SK-N-SH treated with all-trans-retinoic acid at 6 μM for 48 hours (cell line): Measurements from ENCODE around the gene ASPA.

Experiments
- ARNTL ChIP-seq: fragments of 450-650 bp; formaldehyde crosslinking; IDR thresholded peaks from 2 replicates; pipeline ENCODE4 v1.5.0; 2020; ENCODE audit warnings: low read depth, mild to moderate bottlenecking, moderate library complexity, borderline replicate concordance
- BACH2 ChIP-seq: fragments of 250-450 bp; sonication (Bioruptor Pico); IDR thresholded peaks from 2 replicates; pipeline ENCODE4 v1.9.0; 2021; ENCODE audit warnings: mild to moderate bottlenecking, borderline replicate concordance
- ESRRG ChIP-seq: fragments of 250-450 bp; sonication (Bioruptor Pico); IDR thresholded peaks from 2 replicates; pipeline ENCODE4 v1.6.1; 2021; ENCODE audit warnings: mild to moderate bottlenecking
- PPARA ChIP-seq: fragments of 250-450 bp; sonication (Bioruptor Pico); IDR thresholded peaks from 2 replicates; pipeline ENCODE4 v1.5.0; 2020; ENCODE audit warnings: mild to moderate bottlenecking, borderline replicate concordance
- RARB ChIP-seq: fragments of 250-450 bp; sonication (Bioruptor Pico); IDR thresholded peaks from 2 replicates; pipeline ENCODE4 v1.8.0; 2021; ENCODE audit warnings: mild to moderate bottlenecking, moderate library complexity
- SNAI2 ChIP-seq: fragments of 250-450 bp; sonication (Bioruptor Pico); IDR thresholded peaks from 2 replicates; pipeline ENCODE4 v1.5.0; 2020; ENCODE audit warnings: mild to moderate bottlenecking, moderate library complexity
- TOX ChIP-seq: fragments of 250-450 bp; sonication (Bioruptor Pico); IDR thresholded peaks from 2 replicates; pipeline ENCODE4 v1.8.0; 2021; ENCODE audit warnings: mild to moderate bottlenecking, moderate library complexity, borderline replicate concordance
- ZC3H10 ChIP-seq: fragments of 250-450 bp; sonication (Bioruptor Pico); IDR thresholded peaks from 2 replicates; pipeline ENCODE4 v1.5.1; 2021; ENCODE audit warnings: mild to moderate bottlenecking, moderate library complexity
- ZFP30 ChIP-seq: fragments of 450-650 bp; formaldehyde crosslinking; IDR thresholded peaks from 2 replicates; pipeline ENCODE4 v1.5.0; 2022; ENCODE audit warnings: mild to moderate bottlenecking, moderate library complexity
- ZNF70 ChIP-seq: fragments of 450-650 bp; formaldehyde crosslinking; IDR thresholded peaks from 2 replicates; pipeline ENCODE4 v1.5.0; 2020; ENCODE audit warnings: mild to moderate bottlenecking, moderate library complexity
- TF ChIP-seq, protein P1 (sequence below): fragments of 250-450 bp; sonication (Bioruptor Pico); IDR thresholded peaks from 2 replicates; pipeline ENCODE4 v1.8.0; 2020; ENCODE audit warnings: mild to moderate bottlenecking, moderate library complexity, borderline replicate concordance
- TF ChIP-seq, protein P2 (sequence below): fragments of 250-450 bp; sonication (Bioruptor Pico); IDR thresholded peaks from 2 replicates; pipeline ENCODE4 v1.5.1; 2020; ENCODE audit warnings: low read depth, mild to moderate bottlenecking, moderate library complexity

DNA sequence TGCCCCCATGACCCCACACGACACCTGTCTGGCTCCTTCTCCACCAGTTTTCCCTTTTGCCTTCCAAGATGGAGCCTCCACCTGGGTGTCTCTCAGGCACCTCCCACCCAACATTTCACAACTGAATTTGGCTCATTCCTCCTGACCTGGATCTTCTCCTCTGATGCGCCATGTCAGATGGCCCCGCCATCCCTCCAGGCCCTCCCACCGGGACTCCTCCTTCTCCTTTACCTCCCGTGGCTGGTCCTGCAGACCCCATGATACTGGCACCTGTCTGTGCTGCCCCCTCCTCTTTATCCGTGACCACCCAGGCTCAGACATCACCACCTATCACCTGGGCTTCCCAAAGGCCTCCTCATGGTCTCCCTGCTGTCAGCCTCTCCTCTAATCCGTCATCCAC, 77.1 kb downstream of the ASPA start:
- TF ChIP-seq ARNTL (CRISPR knock-in tag) (no peak), RARB (CRISPR knock-in tag) (no peak), PPARA (CRISPR knock-in tag) (no peak), BACH2 (CRISPR knock-in tag) (no peak), ZC3H10 (no peak), ZFP30 (CRISPR knock-in tag) (no peak), TOX (CRISPR knock-in tag) (no peak), ESRRG (no peak), ZNF70 (CRISPR knock-in tag) (no peak), SNAI2 (no peak)
- TF ChIP-seq, protein P1, sequence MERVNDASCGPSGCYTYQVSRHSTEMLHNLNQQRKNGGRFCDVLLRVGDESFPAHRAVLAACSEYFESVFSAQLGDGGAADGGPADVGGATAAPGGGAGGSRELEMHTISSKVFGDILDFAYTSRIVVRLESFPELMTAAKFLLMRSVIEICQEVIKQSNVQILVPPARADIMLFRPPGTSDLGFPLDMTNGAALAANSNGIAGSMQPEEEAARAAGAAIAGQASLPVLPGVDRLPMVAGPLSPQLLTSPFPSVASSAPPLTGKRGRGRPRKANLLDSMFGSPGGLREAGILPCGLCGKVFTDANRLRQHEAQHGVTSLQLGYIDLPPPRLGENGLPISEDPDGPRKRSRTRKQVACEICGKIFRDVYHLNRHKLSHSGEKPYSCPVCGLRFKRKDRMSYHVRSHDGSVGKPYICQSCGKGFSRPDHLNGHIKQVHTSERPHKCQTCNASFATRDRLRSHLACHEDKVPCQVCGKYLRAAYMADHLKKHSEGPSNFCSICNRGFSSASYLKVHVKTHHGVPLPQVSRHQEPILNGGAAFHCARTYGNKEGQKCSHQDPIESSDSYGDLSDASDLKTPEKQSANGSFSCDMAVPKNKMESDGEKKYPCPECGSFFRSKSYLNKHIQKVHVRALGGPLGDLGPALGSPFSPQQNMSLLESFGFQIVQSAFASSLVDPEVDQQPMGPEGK (CRISPR knock-in tag): no peak
- TF ChIP-seq, protein P2, sequence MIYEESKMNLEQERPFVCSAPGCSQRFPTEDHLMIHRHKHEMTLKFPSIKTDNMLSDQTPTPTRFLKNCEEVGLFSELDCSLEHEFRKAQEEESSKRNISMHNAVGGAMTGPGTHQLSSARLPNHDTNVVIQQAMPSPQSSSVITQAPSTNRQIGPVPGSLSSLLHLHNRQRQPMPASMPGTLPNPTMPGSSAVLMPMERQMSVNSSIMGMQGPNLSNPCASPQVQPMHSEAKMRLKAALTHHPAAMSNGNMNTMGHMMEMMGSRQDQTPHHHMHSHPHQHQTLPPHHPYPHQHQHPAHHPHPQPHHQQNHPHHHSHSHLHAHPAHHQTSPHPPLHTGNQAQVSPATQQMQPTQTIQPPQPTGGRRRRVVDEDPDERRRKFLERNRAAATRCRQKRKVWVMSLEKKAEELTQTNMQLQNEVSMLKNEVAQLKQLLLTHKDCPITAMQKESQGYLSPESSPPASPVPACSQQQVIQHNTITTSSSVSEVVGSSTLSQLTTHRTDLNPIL (CRISPR knock-in tag): no peak
